ENCODE measurements around the gene C22orf15. TPM values are rescaled to one million over a fixed set of nuclear protein-coding genes. Genes with fewer than 3 reads are reported as not detected.

The C22orf15 gene
- total and polyA plus RNA-seq, 2 donors (not counting 3 experiments of a cell fraction or from before 2014, with no cell fraction given), result 0.86 TPM; not detected in 1

- BruUV-seq (replicated peaks), result no TSS peak
- CTCF ChIA-PET, result no interaction called here
- no peaks in the 10 kb centered on the region for H3K9me1 ChIP-seq (replicated peaks; ENCODE audit: control insufficient read depth, extremely low read depth, insufficient read depth, low read length)
- H4K20me1 ChIP-seq (replicated peaks; ENCODE audit: control insufficient read depth, extremely low read depth, insufficient read depth, low read length), result no peaks in the 10 kb centered on the region
- no peak overlapping the region for H3K4me3 ChIP-seq (replicated peaks in 1 of 3; ENCODE audit: insufficient read depth in 1 of 3, low read depth in 1 of 3, low read length in 3 of 3)
- no peak overlapping the region for H3K4me2 ChIP-seq (ENCODE audit: insufficient read depth, low read length)
- no peak for FAIRE-seq
- intact Hi-C loops (cut with micrococcal nuclease) (no loop called here), dilution Hi-C loops (cut with MboI; ENCODE audit: extremely low pct_ligation_motif_present, low sequenced_read_pairs) (no loop called here)
- no peak overlapping the region for H3K9ac ChIP-seq (replicated peaks; ENCODE audit: extremely low read depth, insufficient read depth, low read length)
- H3K36me3 ChIP-seq (ENCODE audit: control insufficient read depth in 2 of 2, extremely low read depth in 1 of 2, insufficient read depth in 2 of 2, low read length in 2 of 2), result no peaks in the 10 kb centered on the region
- TF ChIP-seq POLR2AphosphoS5 (IDR thresholded peaks at IDR 0.05; ENCODE audit: insufficient read depth, low read depth, low read length), result no peak
- TF ChIP-seq, protein P1, sequence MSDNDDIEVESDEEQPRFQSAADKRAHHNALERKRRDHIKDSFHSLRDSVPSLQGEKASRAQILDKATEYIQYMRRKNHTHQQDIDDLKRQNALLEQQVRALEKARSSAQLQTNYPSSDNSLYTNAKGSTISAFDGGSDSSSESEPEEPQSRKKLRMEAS (IDR thresholded peaks at IDR 0.05; ENCODE audit: insufficient read depth, insufficient read length), result no peak
- TF ChIP-seq POLR2A (IDR thresholded peaks at IDR 0.05; ENCODE audit: low read depth, low read length), result no peak
- no peak for TF ChIP-seq JUN (IDR thresholded peaks at IDR 0.05; ENCODE audit: borderline replicate concordance, insufficient read depth, insufficient read length, low read depth)
- TF ChIP-seq MYC (IDR thresholded peaks at IDR 0.05; ENCODE audit: low read depth, low read length), result no peak
- no peak for TF ChIP-seq CTCF (IDR thresholded peaks at IDR 0.05; ENCODE audit: extremely low read depth in 1 of 2, insufficient read depth in 1 of 2, low read depth in 1 of 2, low read length in 2 of 2)
- TF ChIP-seq GATA2 (IDR thresholded peaks at IDR 0.05; ENCODE audit: insufficient read depth, insufficient read length, low read depth, low read length), result no peak
- TF ChIP-seq EZH2 (IDR thresholded peaks at IDR 0.05; ENCODE audit: borderline replicate concordance, low read depth, low read length, severe bottlenecking), result no peak
- no peak for TF ChIP-seq FOS (IDR thresholded peaks at IDR 0.05; ENCODE audit: borderline replicate concordance, insufficient read depth, low read length)
- DNase-seq (ENCODE audit: low read depth, low spot score), result no peak
- no peaks in the 10 kb centered on the region for H3K9me3 ChIP-seq (replicated peaks; ENCODE audit: control insufficient read depth, insufficient read depth, low read length)
- POLR2A ChIA-PET, result no interaction called here
- H3K27me3 ChIP-seq (ENCODE audit: control insufficient read depth in 2 of 2, insufficient read depth in 2 of 2, low read length in 2 of 2), result no peaks in the 10 kb centered on the region
- H3K27ac ChIP-seq (ENCODE audit: insufficient read depth, low read depth, low read length), result no peak overlapping the region
- H3K4me1 ChIP-seq (ENCODE audit: control insufficient read depth, extremely low read depth, insufficient read depth, low read length), result peaks cover 5% of the 10 kb centered on the region
- no peaks in the 10 kb centered on the region for H3K79me2 ChIP-seq (ENCODE audit: control insufficient read depth, insufficient read depth, low read length)
- no peak overlapping the region for H2AFZ ChIP-seq (ENCODE audit: low read depth, low read length)
These were observed 19.5 kb downstream of the C22orf15 start for GRCh38 chr22:23782252-23782651.
